ENCODE results near the gene CEP72. TPM values are rescaled to one million over a fixed set of nuclear protein-coding genes. Genes with fewer than 3 reads are reported as not detected.
"Not testable (repeated sequence)": the region's sequence is repeated elsewhere in the genome, so short reads cannot be mapped to it uniquely, and the experiment has no call there.

Gene CEP72
- total RNA-seq, 1 experiment from 2014 or later = 14.6 TPM

DNA sequence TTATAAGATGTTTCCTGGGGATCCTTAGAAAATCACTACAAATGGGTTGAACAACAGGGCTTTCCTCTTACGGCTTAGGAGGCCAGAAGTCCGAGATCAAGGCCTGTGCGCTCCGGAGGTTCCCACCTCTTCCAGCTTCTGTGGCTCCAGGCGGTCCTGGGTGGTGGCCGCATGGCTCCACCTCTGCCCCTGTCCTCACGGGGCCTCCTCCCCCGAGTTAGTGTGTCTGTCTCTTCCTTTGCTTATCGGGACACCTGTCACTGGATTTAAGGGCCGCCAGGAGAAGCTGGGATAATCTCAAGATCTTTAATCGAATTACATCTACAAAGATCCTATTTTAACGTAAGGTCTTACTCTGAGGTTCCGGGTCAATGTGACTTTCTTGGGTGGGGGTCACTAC is 83.3 kb downstream of the CEP72 start:
- H3K79me2 ChIP-seq (ENCODE audit: low read length) = not testable (repeated sequence)

DNA sequence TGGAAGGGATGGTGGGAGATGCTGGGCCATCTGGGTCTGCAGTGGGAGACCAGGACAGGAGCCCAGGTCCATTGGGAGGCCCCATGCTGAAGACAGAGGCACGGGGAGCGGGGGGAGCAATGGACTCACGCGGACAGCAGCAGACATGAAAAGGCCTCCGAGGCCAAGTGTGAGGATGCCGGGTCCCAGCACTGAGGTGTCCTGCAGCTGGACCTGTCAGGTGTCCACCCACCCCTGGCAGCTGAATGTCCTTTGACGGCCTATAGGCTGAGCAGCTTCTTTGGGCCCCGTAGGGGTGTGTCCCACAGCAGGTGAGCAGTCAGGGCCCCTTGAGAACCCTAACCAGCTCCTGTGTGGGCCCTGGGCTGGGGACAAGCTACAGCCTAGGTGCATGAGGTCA is 84.1 kb downstream of the CEP72 start:
- not testable (repeated sequence) for H3K9me3 ChIP-seq (ENCODE audit: low read length); H3K4me2 ChIP-seq (ENCODE audit: low read depth, low read length, poor library complexity, severe bottlenecking); H3K4me3 ChIP-seq (ENCODE audit: low read length); H3K36me3 ChIP-seq (ENCODE audit: insufficient read depth, low read length); H3K9ac ChIP-seq (ENCODE audit: low read length); H3K9me2 ChIP-seq (replicated peaks; ENCODE audit: insufficient read depth, low read length); H3K27ac ChIP-seq (ENCODE audit: low read length); H2AFZ ChIP-seq (ENCODE audit: low read length); H3K4me1 ChIP-seq (ENCODE audit: low read length); H4K20me1 ChIP-seq (ENCODE audit: insufficient read depth, low read depth, low read length); H3K27me3 ChIP-seq (ENCODE audit: low read length); H3K79me2 ChIP-seq (ENCODE audit: low read length)
- DNase-seq = peak; percentile 27

More for the DNA sequence above, 83.3 kb downstream of the CEP72 start:
- H3K27ac ChIP-seq (ENCODE audit: low read length); H2AFZ ChIP-seq (ENCODE audit: low read length); H3K9ac ChIP-seq (ENCODE audit: low read length); H3K4me1 ChIP-seq (ENCODE audit: low read length); H3K27me3 ChIP-seq (ENCODE audit: low read length); H4K20me1 ChIP-seq (ENCODE audit: insufficient read depth, low read depth, low read length); H3K36me3 ChIP-seq (ENCODE audit: insufficient read depth, low read length); H3K4me3 ChIP-seq (ENCODE audit: low read length); H3K4me2 ChIP-seq (ENCODE audit: low read depth, low read length, poor library complexity, severe bottlenecking); DNase-seq; H3K9me3 ChIP-seq (ENCODE audit: low read length); H3K9me2 ChIP-seq (replicated peaks; ENCODE audit: insufficient read depth, low read length): not testable (repeated sequence)

GRCh38 chr5:696753-697702 is 84.9 kb downstream of the CEP72 start:
- H3K4me3 ChIP-seq (ENCODE audit: low read length); H3K9ac ChIP-seq (ENCODE audit: low read length); H3K9me3 ChIP-seq (ENCODE audit: low read length); H3K79me2 ChIP-seq (ENCODE audit: low read length); H3K27ac ChIP-seq (ENCODE audit: low read length); H3K9me2 ChIP-seq (replicated peaks; ENCODE audit: insufficient read depth, low read length); H3K36me3 ChIP-seq (ENCODE audit: insufficient read depth, low read length); H3K4me2 ChIP-seq (ENCODE audit: low read depth, low read length, poor library complexity, severe bottlenecking); H4K20me1 ChIP-seq (ENCODE audit: insufficient read depth, low read depth, low read length); H3K27me3 ChIP-seq (ENCODE audit: low read length); H3K4me1 ChIP-seq (ENCODE audit: low read length); H2AFZ ChIP-seq (ENCODE audit: low read length); DNase-seq: not testable (repeated sequence)

Other genes starting within 250 kb of the CEP72 start
- gene EXOC3, start 169.2 kb upstream of the CEP72 start, total RNA-seq (2014; rRNA removed; shearing (Covaris generic); ENCODE audit: low replicate concordance) = 24.4 and 39.8 TPM in 2 replicates
- gene SLC9A3, start 87.9 kb upstream of the CEP72 start, total RNA-seq (2014; rRNA removed; shearing (Covaris generic); ENCODE audit: low replicate concordance) = 2.0 and 3.5 TPM in 2 replicates
- gene TPPP, start 81.0 kb downstream of the CEP72 start, total RNA-seq (2014; rRNA removed; shearing (Covaris generic); ENCODE audit: low replicate concordance) = 1.6 and 1.8 TPM in 2 replicates
- 0.34 and 1.5 TPM in 2 replicates for gene ZDHHC11B, start 172.4 kb downstream of the CEP72 start, total RNA-seq (2014; rRNA removed; shearing (Covaris generic); ENCODE audit: low replicate concordance)
- 10.8 and 15.7 TPM in 2 replicates for gene ZDHHC11, start 238.6 kb downstream of the CEP72 start, total RNA-seq (2014; rRNA removed; shearing (Covaris generic); ENCODE audit: low replicate concordance)